Rectal smooth muscle tissue (tissue), 1 donor: Measurements from ENCODE around the gene ERBB4.

ENCODE experiments used
- H3K27ac ChIP-seq: one replicate; pipeline ENCODE4 v1.7.0; 2013; ENCODE audit warnings: low read depth, low read length, inconsistent platforms
- H3K27me3 ChIP-seq: one replicate; pipeline ENCODE4 v1.7.0; 2013; ENCODE audit warnings: low read length; ENCODE audit not compliant: control insufficient read depth, insufficient read depth
- H3K36me3 ChIP-seq: one replicate; pipeline ENCODE4 v1.7.0; 2013; ENCODE audit warnings: low read length; ENCODE audit not compliant: control insufficient read depth, insufficient read depth
- H3K4me1 ChIP-seq: one replicate; pipeline ENCODE4 v1.7.0; 2013; ENCODE audit warnings: low read length; ENCODE audit not compliant: control insufficient read depth, insufficient read depth
- H3K4me3 ChIP-seq: one replicate; pipeline ENCODE4 v1.7.0; 2013; ENCODE audit warnings: low read length
- H3K9ac ChIP-seq: one replicate; pipeline ENCODE4 v1.7.0; 2013; ENCODE audit warnings: low read length

Gene ERBB4

DNA sequence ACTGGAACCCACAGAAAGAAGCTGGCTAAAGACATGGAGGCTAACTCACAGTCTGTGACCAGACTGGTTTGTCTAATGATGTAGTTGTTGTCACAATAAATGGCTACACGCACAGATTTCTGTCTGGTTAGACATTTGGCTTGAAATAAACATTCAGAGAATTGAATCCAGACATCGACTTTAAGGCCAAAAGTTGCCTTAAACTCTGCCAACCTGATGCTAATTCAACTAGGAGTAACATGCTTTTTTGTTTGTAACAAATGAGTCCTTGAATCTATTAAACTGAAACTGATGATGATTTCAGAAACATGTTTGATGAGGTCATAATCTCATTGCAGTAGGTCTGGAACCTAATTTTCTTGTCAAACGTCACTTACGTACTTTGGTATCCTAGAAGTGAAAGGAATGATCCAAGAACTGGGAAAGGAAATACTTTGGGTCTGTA, 123.8 kb downstream of the ERBB4 start:
- Histone ChIP-seq H3K36me3 (no peaks in the 10 kb centered on the region), H3K4me3 (no peak overlapping the region), H3K9ac (no peak overlapping the region), H3K27ac (no peak overlapping the region), H3K4me1 (no peaks in the 10 kb centered on the region), H3K27me3 (no peaks in the 10 kb centered on the region)

DNA sequence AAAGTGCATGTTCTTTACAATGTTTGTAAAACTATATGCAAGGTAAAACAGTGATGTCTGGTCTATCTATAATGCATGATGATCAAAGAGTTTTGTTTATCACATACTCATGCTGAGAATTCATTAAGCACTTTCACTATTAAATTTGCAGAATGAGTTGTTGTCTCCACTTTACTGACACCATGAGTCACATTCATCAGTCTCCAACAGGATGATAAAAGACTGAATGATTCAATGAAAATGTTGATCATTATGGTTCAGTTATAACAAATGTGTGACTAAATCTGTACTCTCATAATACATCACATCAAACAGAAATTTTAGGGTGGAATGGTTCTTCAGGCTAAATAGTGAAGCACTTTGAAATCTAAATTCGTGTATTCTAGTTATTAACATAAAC, 129.0 kb downstream of the ERBB4 start:
- Histone ChIP-seq H3K4me3 (no peak overlapping the region), H3K27ac (no peak overlapping the region), H3K36me3 (no peaks in the 10 kb centered on the region), H3K9ac (no peak overlapping the region), H3K4me1 (no peaks in the 10 kb centered on the region), H3K27me3 (no peaks in the 10 kb centered on the region)

- Histone ChIP-seq H3K9ac (no peak overlapping the region), H3K27me3 (no peaks in the 10 kb centered on the region), H3K4me3 (no peak overlapping the region), H3K27ac (no peak overlapping the region), H3K4me1 (no peaks in the 10 kb centered on the region), H3K36me3 (no peaks in the 10 kb centered on the region)
These were observed 130.1 kb downstream of the ERBB4 start for GRCh38 chr2:212408524-212408923.

- no peaks in the 10 kb centered on the region for H3K4me1 ChIP-seq
- H3K36me3 ChIP-seq = no peaks in the 10 kb centered on the region
- H3K27ac ChIP-seq = no peak overlapping the region
- no peak overlapping the region for H3K4me3 ChIP-seq
- no peak overlapping the region for H3K9ac ChIP-seq
- H3K27me3 ChIP-seq = no peaks in the 10 kb centered on the region
These were observed 131.9 kb downstream of the ERBB4 start for GRCh38 chr2:212406716-212407115.

- H3K4me3 ChIP-seq = no peak overlapping the region
- no peaks in the 10 kb centered on the region for H3K27me3 ChIP-seq
- H3K9ac ChIP-seq = no peak overlapping the region
- H3K36me3 ChIP-seq = no peaks in the 10 kb centered on the region
- H3K27ac ChIP-seq = no peak overlapping the region
- no peaks in the 10 kb centered on the region for H3K4me1 ChIP-seq
These were observed 136.3 kb downstream of the ERBB4 start for GRCh38 chr2:212402316-212402715.

DNA sequence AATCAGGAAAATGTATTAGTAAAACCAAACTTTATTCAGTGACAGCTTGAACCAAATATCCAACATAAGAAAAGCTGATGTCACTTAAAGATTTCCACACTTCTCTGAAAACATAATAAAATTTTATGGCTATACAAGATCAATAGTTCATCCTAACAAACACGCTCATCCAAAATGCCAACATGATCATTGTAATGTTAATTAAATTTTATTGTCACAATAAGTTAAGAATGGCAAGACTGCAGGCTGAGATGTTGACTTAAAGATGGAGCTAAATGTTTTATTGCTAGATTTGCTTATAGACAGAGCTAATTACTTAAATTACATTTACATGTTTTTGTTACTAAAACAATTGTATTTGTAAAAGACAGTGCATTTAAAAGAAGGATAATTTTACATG, 140.3 kb downstream of the ERBB4 start:
- no peaks in the 10 kb centered on the region for H3K4me1 ChIP-seq
- H3K27me3 ChIP-seq = no peaks in the 10 kb centered on the region
- no peak overlapping the region for H3K4me3 ChIP-seq
- no peak overlapping the region for H3K9ac ChIP-seq
- no peak overlapping the region for H3K27ac ChIP-seq
- no peaks in the 10 kb centered on the region for H3K36me3 ChIP-seq

DNA sequence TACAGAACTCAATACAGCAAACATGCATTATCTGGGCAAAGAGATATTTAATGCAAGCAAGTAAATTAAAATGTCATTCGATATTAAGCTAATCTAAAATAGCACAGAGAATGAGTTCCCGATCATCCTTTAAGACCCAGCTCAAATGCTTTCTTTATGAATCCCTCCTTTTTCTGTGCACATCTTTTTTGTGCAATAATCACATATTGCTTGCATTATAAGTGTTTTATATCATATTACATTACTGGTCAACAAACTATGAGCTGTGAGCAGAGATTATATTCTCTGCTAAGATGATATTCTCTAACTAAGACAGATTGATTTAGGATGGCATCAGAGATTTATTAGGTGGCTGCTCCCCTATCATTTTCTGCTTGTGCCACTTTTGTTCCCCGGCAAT, 146.1 kb downstream of the ERBB4 start:
- H3K27me3 ChIP-seq = no peaks in the 10 kb centered on the region
- H3K4me3 ChIP-seq = no peak overlapping the region
- no peaks in the 10 kb centered on the region for H3K4me1 ChIP-seq
- no peak overlapping the region for H3K9ac ChIP-seq
- H3K27ac ChIP-seq = no peak overlapping the region
- H3K36me3 ChIP-seq = no peaks in the 10 kb centered on the region

DNA sequence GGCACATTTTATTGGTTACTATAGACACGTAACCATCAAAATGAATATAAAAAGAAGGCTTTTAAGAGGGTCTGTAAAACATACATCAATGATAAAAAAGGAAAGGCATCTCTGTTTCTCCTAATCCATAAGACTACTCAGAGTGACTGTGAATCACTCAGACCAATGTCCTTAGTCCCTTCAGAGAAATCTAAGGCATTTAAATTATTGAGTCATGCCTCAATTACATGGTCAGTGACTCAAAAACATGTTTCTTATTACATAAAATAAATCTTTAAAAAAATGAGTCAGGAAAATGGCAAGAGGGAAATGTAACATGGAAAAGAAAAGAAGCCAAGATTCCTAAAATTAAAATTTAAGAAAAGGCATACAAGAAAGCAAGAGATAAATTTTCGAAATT, 146.6 kb downstream of the ERBB4 start:
- Histone ChIP-seq H3K4me1 (no peaks in the 10 kb centered on the region), H3K9ac (no peak overlapping the region), H3K27ac (no peak overlapping the region), H3K27me3 (no peaks in the 10 kb centered on the region), H3K36me3 (no peaks in the 10 kb centered on the region), H3K4me3 (no peak overlapping the region)

GRCh38 chr2:212387146-212387545, 151.5 kb downstream of the ERBB4 start:
- no peaks in the 10 kb centered on the region for H3K4me1 ChIP-seq
- H3K27ac ChIP-seq = no peak overlapping the region
- no peaks in the 10 kb centered on the region for H3K27me3 ChIP-seq
- H3K4me3 ChIP-seq = no peak overlapping the region
- H3K36me3 ChIP-seq = no peaks in the 10 kb centered on the region
- no peak overlapping the region for H3K9ac ChIP-seq

DNA sequence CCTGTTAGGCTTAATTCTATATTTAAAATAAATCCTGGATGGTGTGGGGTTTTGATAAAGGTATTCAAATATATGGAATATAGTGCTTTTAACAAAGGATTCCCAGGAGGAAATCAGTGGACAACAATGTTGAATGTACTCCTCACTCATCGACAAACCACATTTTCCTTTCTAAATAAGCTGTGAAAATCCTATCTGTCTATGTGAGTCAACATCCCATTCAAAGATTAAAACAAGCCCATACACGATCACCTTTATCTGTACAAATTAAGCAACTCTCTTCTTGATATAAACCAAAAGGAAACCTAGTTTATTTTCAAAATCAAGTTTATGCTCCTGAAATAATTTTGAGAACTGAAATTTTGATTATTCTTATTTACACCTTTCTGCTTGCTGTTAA, 153.4 kb downstream of the ERBB4 start:
- H3K27me3 ChIP-seq = no peaks in the 10 kb centered on the region
- H3K4me1 ChIP-seq = no peaks in the 10 kb centered on the region
- no peak overlapping the region for H3K27ac ChIP-seq

GRCh38 chr2:212384027-212384426, 154.6 kb downstream of the ERBB4 start:
- Histone ChIP-seq H3K4me1 (no peaks in the 10 kb centered on the region), H3K27ac (no peak overlapping the region), H3K27me3 (no peaks in the 10 kb centered on the region), H3K36me3 (no peaks in the 10 kb centered on the region), H3K4me3 (no peak overlapping the region), H3K9ac (no peak overlapping the region)

More for the DNA sequence above, 153.4 kb downstream of the ERBB4 start:
- no peak overlapping the region for H3K9ac ChIP-seq
- no peaks in the 10 kb centered on the region for H3K36me3 ChIP-seq
- H3K4me3 ChIP-seq = no peak overlapping the region

DNA sequence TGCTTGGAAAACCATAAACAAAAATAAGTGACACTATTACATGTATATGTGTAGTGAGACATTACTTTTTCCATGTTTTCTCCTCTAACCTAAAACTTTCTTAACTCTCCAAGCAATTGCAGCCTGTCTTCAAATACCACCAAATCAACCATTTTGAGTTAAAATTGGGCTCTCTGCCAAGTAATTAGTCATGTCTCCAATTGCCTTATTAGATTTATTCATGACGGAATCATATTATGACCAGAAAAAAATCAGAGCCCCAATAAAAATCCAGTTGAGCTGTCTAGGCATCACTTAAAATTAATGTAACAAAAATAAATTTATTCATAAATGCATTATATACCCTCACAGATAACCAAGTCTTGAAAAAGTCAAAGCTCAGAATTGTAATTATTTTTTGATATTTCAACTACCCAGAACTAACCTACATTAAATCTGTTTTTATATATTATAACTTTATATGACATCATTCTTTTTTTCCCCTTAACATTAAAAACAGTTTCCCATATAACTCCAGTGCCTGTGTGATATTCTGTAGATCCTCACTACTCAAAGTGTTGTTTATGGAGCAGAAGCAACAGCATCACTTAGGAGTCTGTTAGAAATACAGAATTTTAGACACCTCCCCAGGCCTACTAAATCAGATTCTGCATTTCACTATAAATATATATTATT, 157.0 kb downstream of the ERBB4 start:
- Histone ChIP-seq H3K4me3 (no peak overlapping the region), H3K27me3 (no peaks in the 10 kb centered on the region), H3K27ac (no peak overlapping the region), H3K4me1 (no peaks in the 10 kb centered on the region), H3K36me3 (no peaks in the 10 kb centered on the region), H3K9ac (no peak overlapping the region)

GRCh38 chr2:212379103-212379502, 159.5 kb downstream of the ERBB4 start:
- Histone ChIP-seq H3K4me1 (no peaks in the 10 kb centered on the region), H3K27me3 (no peaks in the 10 kb centered on the region), H3K4me3 (no peak overlapping the region), H3K27ac (no peak overlapping the region), H3K9ac (no peak overlapping the region), H3K36me3 (no peaks in the 10 kb centered on the region)
